Measurements from ENCODE around the gene FLOT1. TPM values are rescaled to one million over a fixed set of nuclear protein-coding genes. Genes with fewer than 3 reads are reported as not detected.

FLOT1 gene
- total RNA-seq, 1 experiment from 2014 or later = 111 TPM

DNA sequence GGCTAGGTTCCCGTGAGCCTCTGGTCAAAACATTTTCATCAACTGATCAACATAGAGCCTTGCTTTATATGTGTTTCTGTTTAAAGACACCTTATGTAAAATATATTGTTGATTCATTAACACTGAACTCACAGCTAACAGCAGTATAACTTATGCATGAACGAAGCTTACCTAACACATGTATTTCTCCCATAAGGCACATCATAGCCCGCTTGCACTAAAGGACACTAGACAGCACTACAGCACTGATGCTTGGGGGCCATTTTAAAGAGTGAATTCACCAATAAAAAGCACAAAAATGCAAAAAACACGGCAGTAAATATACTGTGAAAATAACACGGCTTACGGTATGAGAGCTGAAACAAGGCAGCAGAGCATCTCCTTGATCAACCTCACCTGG, 4.0 kb downstream of the FLOT1 start:
- no peak for DNase-seq
- Mint-ChIP-seq H3K27ac (no peak overlapping the region), H3K27me3 (ENCODE audit: low read depth) (peaks cover under 1% of the 10 kb centered on the region; the same call in 1 of the 2 replicates), H3K36me3 (ENCODE audit: insufficient read depth in 1 of 3, low read depth in 3 of 3) (peaks cover 59 to 80% (median 73%) of the 10 kb centered on the region in 3 experiments), H3K9me3 (no peaks in the 10 kb centered on the region; a peak in 3 of 5 replicates), H3K4me3 (no peak overlapping the region), H3K4me1 (peaks cover 15 to 16% of the 10 kb centered on the region in 2 experiments)
- H2BK5ac ChIP-seq (ENCODE audit: insufficient read length, low read length) = no peak overlapping the region
- H3K23me2 ChIP-seq (ENCODE audit: insufficient read length, low read depth, low read length, poor library complexity, severe bottlenecking) = peaks cover 14% of the 10 kb centered on the region
- peaks cover 2% of the 10 kb centered on the region for H4K20me1 ChIP-seq (ENCODE audit: control insufficient read depth, insufficient read depth, insufficient read length)
- no peak overlapping the region for H3K4me2 ChIP-seq (ENCODE audit: insufficient read depth, insufficient read length, low read length)
- no peak overlapping the region for H3K23ac ChIP-seq (ENCODE audit: insufficient read length, low read depth, low read length)
- H3T11ph ChIP-seq (ENCODE audit: low read length) = no peak overlapping the region
- no peak overlapping the region for H4K91ac ChIP-seq (ENCODE audit: insufficient read length, low read depth, low read length)
- no peak overlapping the region for H2BK120ac ChIP-seq (ENCODE audit: low read depth, low read length, poor library complexity, severe bottlenecking)
- no peak overlapping the region for H4K5ac ChIP-seq (ENCODE audit: insufficient read length, low read depth, low read length)
- H3K4me1 ChIP-seq (ENCODE audit: insufficient read depth, low read length) = no peaks in the 10 kb centered on the region
- no CpG with 5 or more reads among the region's 6 CpGs for WGBS (ENCODE audit: extremely low coverage, insufficient read length, low lambda C conversion rate)
- H2AFZ ChIP-seq (ENCODE audit: low read length) = no peak overlapping the region
- no peak overlapping the region for H3K27ac ChIP-seq (ENCODE audit: insufficient read length, low read depth, low read length)
- no peak overlapping the region for H2BK20ac ChIP-seq (ENCODE audit: low read depth, low read length, poor library complexity, severe bottlenecking)
- no peaks in the 10 kb centered on the region for H3K27me3 ChIP-seq (ENCODE audit: insufficient read depth, low read length)
- H3K9ac ChIP-seq (ENCODE audit: extremely low read depth, insufficient read length, low read length) = no peak overlapping the region
- H3K18ac ChIP-seq (ENCODE audit: insufficient read length, low read depth, low read length) = no peak overlapping the region
- no peaks in the 10 kb centered on the region for H3K9me3 ChIP-seq (ENCODE audit: control insufficient read depth, low read depth, low read length)
- no peak overlapping the region for H4K8ac ChIP-seq (replicated peaks; ENCODE audit: insufficient read length, low read depth, low read length)
- no peak overlapping the region for H3K14ac ChIP-seq (ENCODE audit: insufficient read depth, low read length)
- H2AK5ac ChIP-seq (ENCODE audit: insufficient read length, low read length) = no peak overlapping the region
- H2BK12ac ChIP-seq (ENCODE audit: insufficient read length, low read depth, low read length) = no peak overlapping the region
- H3K4ac ChIP-seq (ENCODE audit: low read depth, low read length) = no peak overlapping the region
- H3K79me2 ChIP-seq (ENCODE audit: insufficient read depth, low read length) = peaks cover 9% of the 10 kb centered on the region; the same call in 1 of the 2 replicates
- H3K79me1 ChIP-seq (ENCODE audit: insufficient read depth, low read depth, low read length, poor library complexity, severe bottlenecking) = peaks cover 6% of the 10 kb centered on the region
- H3K56ac ChIP-seq (ENCODE audit: insufficient read length, low read depth, low read length) = no peak overlapping the region
- TF ChIP-seq, protein P1, sequence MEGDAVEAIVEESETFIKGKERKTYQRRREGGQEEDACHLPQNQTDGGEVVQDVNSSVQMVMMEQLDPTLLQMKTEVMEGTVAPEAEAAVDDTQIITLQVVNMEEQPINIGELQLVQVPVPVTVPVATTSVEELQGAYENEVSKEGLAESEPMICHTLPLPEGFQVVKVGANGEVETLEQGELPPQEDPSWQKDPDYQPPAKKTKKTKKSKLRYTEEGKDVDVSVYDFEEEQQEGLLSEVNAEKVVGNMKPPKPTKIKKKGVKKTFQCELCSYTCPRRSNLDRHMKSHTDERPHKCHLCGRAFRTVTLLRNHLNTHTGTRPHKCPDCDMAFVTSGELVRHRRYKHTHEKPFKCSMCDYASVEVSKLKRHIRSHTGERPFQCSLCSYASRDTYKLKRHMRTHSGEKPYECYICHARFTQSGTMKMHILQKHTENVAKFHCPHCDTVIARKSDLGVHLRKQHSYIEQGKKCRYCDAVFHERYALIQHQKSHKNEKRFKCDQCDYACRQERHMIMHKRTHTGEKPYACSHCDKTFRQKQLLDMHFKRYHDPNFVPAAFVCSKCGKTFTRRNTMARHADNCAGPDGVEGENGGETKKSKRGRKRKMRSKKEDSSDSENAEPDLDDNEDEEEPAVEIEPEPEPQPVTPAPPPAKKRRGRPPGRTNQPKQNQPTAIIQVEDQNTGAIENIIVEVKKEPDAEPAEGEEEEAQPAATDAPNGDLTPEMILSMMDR (conservative IDR thresholded peaks at IDR 0.05) = no peak
- H2BK15ac ChIP-seq (ENCODE audit: low read depth, low read length) = no peak overlapping the region

Data from H9 (cell line).